ENCODE data around the gene NTHL1.

Gene NTHL1

GRCh38 chr16:1991135-1991551 is 56.5 kb downstream of the NTHL1 start:
- peak; percentile 66 for DNase-seq

- peak; percentile 54 for DNase-seq
Observed at GRCh38 chr16:1990351-1991134, 57.1 kb downstream of the NTHL1 start.

GRCh38 chr16:1990101-1990350 is 57.6 kb downstream of the NTHL1 start:
- no peak for DNase-seq

Measured in activated CD4-positive, alpha-beta T cell treated with anti-CD3 and anti-CD28 coated beads, Interleukin-10, Interleukin-2, amounts not matched to agents 100 ng/mL and 50 ng/mL, durations not matched to agents 16 hours and 8 hours (primary cell).